K562 (cell line): ENCODE data around the gene EGFR. TPM values are rescaled to one million over a fixed set of nuclear protein-coding genes. Genes with fewer than 3 reads are reported as not detected.
A peak's percentile ranks its signal among the peaks of the same experiment; 100 is the strongest.

Experiments used
- ATAC-seq: fragments of 200-7000 bp; cut with Tn5 transposase; 3 replicates; pipeline ENCODE4 v1.9.1; 2020; ENCODE audit warnings: moderate library complexity
- BruUV-seq: library from RNA; stranded (reverse); fragments of 400-500 nt; replicated peaks from 2 replicates; lab custom pipeline; 2021; lab: Mats Ljungman, UMichigan
- CTCF ChIA-PET: fragments of 300-600 bp; formaldehyde crosslinking; extraction: SDS; loops from one replicate; lab custom pipeline; 2021; ENCODE audit warnings: low intra/inter-chr PET ratio; lab: Yijun Ruan, JAX
- POLR2A ChIA-PET: fragments of 300-600, 350-650 bp; sonication (Branson Sonifier 250); formaldehyde crosslinking; extraction: SDS; loops from one replicate; lab custom pipeline; 2021; ENCODE audit warnings: antibody characterized with exemption, inconsistent platforms; lab: Yijun Ruan, JAX
- DNase-seq, 4 experiments: peaks; one replicate each; pipeline versions ENCODE4 v3.0.0 to v3.0.0-alpha.2; 2011 to 2018; ENCODE audit warnings: low spot score in 3 of 4, mixed read lengths in 3 of 4; ENCODE audit errors: extremely low read depth in 1 of 4
- FAIRE-seq: peaks from 2 replicates; lab custom pipeline; 2011; peaks lifted over from hg19 to GRCh38; lab: Jason Lieb, UNC
- H2AFZ ChIP-seq: 2 replicates; pipeline ENCODE4 v1.6.0; 2011; ENCODE audit warnings: low read depth, low read length, control low read depth, inconsistent platforms
- H3K27ac ChIP-seq: fragments of 200-600 bp; 3 replicates; pipeline ENCODE4 v1.8.0; 2011; ENCODE audit warnings: low read depth, mild to moderate bottlenecking, control low read depth, inconsistent platforms, low read length, moderate library complexity, mixed read lengths; ENCODE audit errors: extremely low read depth
- H3K27me3 ChIP-seq, 2 experiments: fragments of 300-600 bp in 1 of 2; 2 replicates in 1 of 2; 3 replicates in 1 of 2; pipeline versions ENCODE4 v1.6.0 to v1.8.0; 2011; ENCODE audit warnings: inconsistent platforms in 2 of 2, low read length in 2 of 2, mild to moderate bottlenecking in 1 of 2, mixed read lengths in 1 of 2, moderate library complexity in 1 of 2; ENCODE audit not compliant: control insufficient read depth in 2 of 2, insufficient read depth in 2 of 2
- H3K36me3 ChIP-seq: fragments of 300-600 bp; 3 replicates; pipeline ENCODE4 v1.8.0; 2011; ENCODE audit warnings: mild to moderate bottlenecking, low read length, inconsistent platforms; ENCODE audit not compliant: control insufficient read depth, insufficient read depth
- H3K4me1 ChIP-seq, 2 experiments: fragments of 200-600 bp in 1 of 2; replicated peaks in 1 of 2; 2 replicates in 1 of 2; 3 replicates in 1 of 2; pipeline versions ENCODE4 v1.5.1 to v1.8.0; 2011; ENCODE audit warnings: inconsistent platforms in 2 of 2, low read length in 2 of 2, mild to moderate bottlenecking in 1 of 2, mixed read lengths in 1 of 2, moderate library complexity in 1 of 2; ENCODE audit not compliant: control insufficient read depth in 2 of 2, insufficient read depth in 2 of 2
- H3K4me2 ChIP-seq: 2 replicates; pipeline ENCODE4 v1.6.1; 2011; ENCODE audit warnings: low read length, control low read depth, inconsistent platforms, mixed read lengths; ENCODE audit not compliant: insufficient read depth
- H3K4me3 ChIP-seq: fragments of 200-600 bp; sonication (generic), shearing (Covaris generic); 2 replicates; pipeline ENCODE4 v1.5.1; 2016; ENCODE audit warnings: control low read depth, inconsistent platforms
- H3K79me2 ChIP-seq: fragments of 200-600 bp; 3 replicates; pipeline ENCODE4 v1.8.0; 2011; ENCODE audit warnings: low read length, inconsistent platforms; ENCODE audit not compliant: control insufficient read depth, insufficient read depth
- H3K9ac ChIP-seq, 2 experiments: 2 replicates each; pipeline versions ENCODE4 v1.6.0 to v1.6.1; 2011; ENCODE audit warnings: low read depth in 2 of 2, low read length in 2 of 2, control low read depth in 1 of 2, inconsistent platforms in 1 of 2, mild to moderate bottlenecking in 1 of 2, mixed read lengths in 1 of 2; ENCODE audit not compliant: insufficient read depth in 1 of 2
- H3K9me1 ChIP-seq: one replicate; pipeline ENCODE4 v1.6.0; 2011; ENCODE audit warnings: inconsistent platforms, mild to moderate bottlenecking, low read length, moderate library complexity; ENCODE audit not compliant: control insufficient read depth, insufficient read depth
- H3K9me3 ChIP-seq: replicated peaks from 2 replicates; pipeline ENCODE4 v1.5.1; 2011; ENCODE audit warnings: low read depth, low read length, inconsistent platforms; ENCODE audit not compliant: control insufficient read depth, insufficient read depth
- H4K20me1 ChIP-seq: replicated peaks from 2 replicates; pipeline ENCODE4 v1.6.1; 2011; ENCODE audit warnings: low read length, inconsistent platforms, mixed read lengths; ENCODE audit not compliant: control insufficient read depth, insufficient read depth
- ATF1 ChIP-seq, 2 experiments: fragments of 450-650 bp in 1 of 2; IDR thresholded peaks; 2 replicates each; pipeline ENCODE4 v1.6.1; 2016; ENCODE audit warnings: missing compliant biosample characterization in 1 of 2, missing genetic modification characterization in 1 of 2
- ATF3 ChIP-seq, 2 experiments: fragments of 450-650 bp in 1 of 2; sonication (generic) in 1 of 2; formaldehyde crosslinking in 1 of 2; IDR thresholded peaks in 1 of 2; conservative IDR thresholded peaks in 1 of 2; 2 replicates each; pipeline versions ENCODE4 v1.6.1 to v1.8.1; 2016 to 2023; ENCODE audit warnings: mild to moderate bottlenecking in 2 of 2, moderate library complexity in 2 of 2, inconsistent platforms in 1 of 2, missing genetic modification reagents in 1 of 2
- ATF7 ChIP-seq: fragments of 450-650 bp; IDR thresholded peaks from 2 replicates; pipeline ENCODE4 v1.7.1; 2014; ENCODE audit warnings: mild to moderate bottlenecking, moderate library complexity
- CREB1 ChIP-seq, 2 experiments: sonication (generic) in 1 of 2; formaldehyde crosslinking in 1 of 2; IDR thresholded peaks; 2 replicates each; pipeline versions ENCODE4 v1.6.1 to v1.8.0; 2012 to 2022; ENCODE audit warnings: inconsistent platforms in 1 of 2, mild to moderate bottlenecking in 1 of 2, missing genetic modification reagents in 1 of 2, moderate library complexity in 1 of 2
- CREM ChIP-seq: IDR thresholded peaks from 2 replicates; pipeline ENCODE4 v1.6.1; 2014; ENCODE audit warnings: antibody characterized with exemption, low read depth
- HINFP ChIP-seq: fragments of 450-650 bp; conservative IDR thresholded peaks from 2 replicates; pipeline ENCODE4 v1.6.1; 2016; ENCODE audit warnings: missing genetic modification characterization, low read depth, mild to moderate bottlenecking, control low read depth, missing compliant biosample characterization
- JUNB ChIP-seq: fragments of 450-650 bp; formaldehyde crosslinking; conservative IDR thresholded peaks from 2 replicates; pipeline ENCODE4 v1.4.0; 2020; ENCODE audit warnings: mild to moderate bottlenecking
- JUND ChIP-seq, 2 experiments: IDR thresholded peaks; 2 replicates in 1 of 2; 3 replicates in 1 of 2; pipeline ENCODE4 v1.6.1; 2011; ENCODE audit warnings: borderline replicate concordance in 2 of 2, low read depth in 2 of 2, low read length in 2 of 2, improper control_type of control experiment in 1 of 2, missing biosample characterization in 1 of 2, missing genetic modification characterization in 1 of 2, missing genetic modification reagents in 1 of 2
- SP1 ChIP-seq: sonication (generic); formaldehyde crosslinking; IDR thresholded peaks from 2 replicates; pipeline ENCODE4 v1.8.1; 2022; ENCODE audit warnings: mild to moderate bottlenecking, missing genetic modification reagents
- WGBS: fragments of 100-300 bp; shearing (Covaris generic); methylation state at CpG from one replicate; pipeline ENCODE4 v1.1.6; 2016; ENCODE audit warnings: low coverage, mixed read lengths; ENCODE audit not compliant: insufficient coverage; ENCODE audit errors: missing lambda C conversion rate; 5-methylcytosine and 5-hydroxymethylcytosine counted together
- in situ Hi-C: fragments of 300-500 bp; cut with MboI; formaldehyde crosslinking; loops from 4 replicates; pipeline ENCODE4 v1.15.0; 2018; ENCODE audit warnings: inconsistent platforms, mixed read lengths
- intact Hi-C: fragments of 100-400 bp; cut with micrococcal nuclease; formaldehyde crosslinking; loops from 2 replicates; pipeline ENCODE4 v1.14.2; 2022
- polyA plus RNA-seq, 8 experiments: library from polyadenylated mRNA; depleted of rRNA in 4 of 8; stranded (reverse) in 5 of 8; unstranded in 3 of 8; fragments of >200 nt; fragmentation: Nextera tagmentation in 2 of 8; fragmentation: Illumina TruSeq in 1 of 8; extraction: Ambion mirVana in 2 of 8; extraction: Trizol in 1 of 8; gene quantifications; 2 replicates each; pipeline versions ENCODE4 v1.2.1 to v1.2.3, GENCODE V29; 2011 to 2014; ENCODE audit warnings: inconsistent platforms in 1 of 8, missing spikeins in 1 of 8
- total RNA-seq, 7 experiments: library from RNA; depleted of rRNA in 6 of 7; stranded (reverse); fragments of >200 nt in 6 of 7; fragmentation: Illumina TruSeq in 2 of 7; extraction: Trizol in 2 of 7; gene quantifications; 2 replicates each; pipeline versions ENCODE4 v1.2.1 to v1.2.3, GENCODE V29; 2011 to 2021; ENCODE audit warnings: low replicate concordance in 1 of 7

EGFR gene
- total and polyA plus RNA-seq, 9 of the 15 experiments (the other 6 are each of a cell fraction or from before 2014, with no cell fraction given): 0.13 TPM; not detected in 8

DNA sequence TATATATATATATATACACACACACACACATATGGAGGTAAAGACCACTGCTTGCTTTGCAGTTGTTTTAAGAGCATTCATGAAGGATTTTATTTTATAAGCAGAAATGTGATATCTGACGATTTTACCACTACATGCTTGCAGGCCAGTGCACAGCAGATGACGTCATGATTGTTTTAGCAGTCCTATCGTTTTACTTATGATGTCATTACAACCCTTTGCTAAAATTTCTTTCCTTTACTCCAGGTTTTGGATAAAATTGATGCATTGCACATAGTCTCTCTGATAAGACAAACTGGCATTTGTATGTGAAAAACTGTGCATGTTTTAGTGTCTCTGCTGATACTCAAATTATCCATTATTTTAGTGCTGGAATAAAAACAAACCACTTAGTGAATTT, 9.2 kb downstream of the EGFR start:
- DNase-seq: peak in 2 of 4 experiments; percentile 16 to 29
- no TSS peak for BruUV-seq
- H3K9me1 ChIP-seq: no peaks in the 10 kb centered on the region
- H3K27me3 ChIP-seq: peaks cover 5 to 6% of the 10 kb centered on the region in 2 experiments; a peak in 3 of 5 replicates
- ChIA-PET POLR2A (no interaction called here), CTCF (interaction anchor here (0.6 kb wide), 1 partner anchor 423 kb away, joined by 3 read pairs; no protein-coding TSS in a partner anchor)
- H3K9me3 ChIP-seq: no peaks in the 10 kb centered on the region
- ATAC-seq: no peak
- no peak overlapping the region for H3K4me3 ChIP-seq
- H3K4me2 ChIP-seq: no peak overlapping the region
- TF ChIP-seq SP1 (CRISPR knock-in tag): no peak
- TF ChIP-seq JUND (IDR thresholded peaks at IDR 0.05; ENCODE audit: borderline replicate concordance, low read depth, low read length): 0 out of 2 replicates have a peak, but pooled peaks have one; percentile 10
- peak; percentile 64; the same call in 1 of the 3 replicates for TF ChIP-seq JUND (tag; IDR thresholded peaks at IDR 0.05; ENCODE audit: borderline replicate concordance, low read depth, low read length)
- TF ChIP-seq HINFP (tag): no peak
- TF ChIP-seq CREM: peak; percentile 48
- TF ChIP-seq ATF1 (CRISPR knock-in tag; IDR thresholded peaks at IDR 0.05): no peak
- peak; percentile 56; the same call in 1 of the 2 replicates for TF ChIP-seq ATF1 (tag; IDR thresholded peaks at IDR 0.05)
- TF ChIP-seq ATF7: peak; percentile 57; the same call in 1 of the 2 replicates
- 0 out of 2 replicates have a peak, but pooled peaks have one; percentile 64 for TF ChIP-seq JUNB (CRISPR knock-in tag)
- TF ChIP-seq CREB1 (IDR thresholded peaks at IDR 0.05): no peak
- 0 out of 2 replicates have a peak, but pooled peaks have one; percentile 21 for TF ChIP-seq CREB1 (CRISPR knock-in tag; IDR thresholded peaks at IDR 0.05)
- TF ChIP-seq ATF3 (IDR thresholded peaks at IDR 0.05): peak; percentile 79
- no peak for TF ChIP-seq ATF3 (CRISPR knock-in tag; conservative IDR thresholded peaks at IDR 0.05)
- no peaks in the 10 kb centered on the region for H4K20me1 ChIP-seq
- no peak for FAIRE-seq
- H3K36me3 ChIP-seq: no peaks in the 10 kb centered on the region
- in situ Hi-C loops: no loop called here
- intact Hi-C loops: no loop called here
- H3K4me1 ChIP-seq: no peaks in the 10 kb centered on the region
- H3K27ac ChIP-seq: no peak overlapping the region
- 0% methylated on average over 3 of the region's 3 CpGs for WGBS
- no peak overlapping the region for H3K9ac ChIP-seq
- no peaks in the 10 kb centered on the region for H3K79me2 ChIP-seq
- no peak overlapping the region for H2AFZ ChIP-seq
